GM23338 (cell line): ENCODE results near the gene NAA10. TPM values are rescaled to one million over a fixed set of nuclear protein-coding genes. Genes with fewer than 3 reads are reported as not detected.

Source experiments
- ATAC-seq: fragments of 200-7000 bp; cut with Tn5 transposase; 3 replicates; pipeline ENCODE4 v1.9.1; 2020
- DNase-seq: peaks from one replicate; pipeline ENCODE4 v3.0.0-alpha.2; 2015; ENCODE audit warnings: low spot score
- H2AFZ ChIP-seq: fragments of 200-600 bp; sonication (generic); 2 replicates; pipeline ENCODE4 v1.8.0; 2016; ENCODE audit warnings: antibody characterized with exemption, mild to moderate bottlenecking, moderate library complexity
- H3F3A ChIP-seq: fragments of 200-600 bp; sonication (generic); replicated peaks from 2 replicates; pipeline ENCODE4 v1.8.0; 2017; ENCODE audit warnings: antibody characterized with exemption, mixed run types, low read depth
- H3K27ac ChIP-seq: fragments of 200-600 bp; sonication (generic); 2 replicates; pipeline ENCODE4 v1.6.1; 2016; ENCODE audit warnings: low read depth
- H3K27me3 ChIP-seq: fragments of 200-600 bp; sonication (generic); 2 replicates; pipeline ENCODE4 v1.8.0; 2016; ENCODE audit warnings: mild to moderate bottlenecking, mixed run types, moderate library complexity; ENCODE audit not compliant: insufficient read depth
- H3K36me3 ChIP-seq: fragments of 200-600 bp; sonication (generic); 2 replicates; pipeline ENCODE4 v1.8.0; 2016; ENCODE audit warnings: mild to moderate bottlenecking; ENCODE audit not compliant: insufficient read depth
- H3K4me1 ChIP-seq: fragments of 200-600 bp; sonication (generic); 2 replicates; pipeline ENCODE4 v1.8.0; 2016; ENCODE audit warnings: mild to moderate bottlenecking, moderate library complexity; ENCODE audit not compliant: insufficient read depth
- H3K4me2 ChIP-seq: fragments of 200-600 bp; sonication (generic); 2 replicates; pipeline ENCODE4 v1.7.1; 2017; ENCODE audit warnings: mixed run types
- H3K4me3 ChIP-seq: fragments of 200-600 bp; sonication (generic); 2 replicates; pipeline ENCODE4 v1.6.1; 2016; ENCODE audit warnings: mixed run types
- H3K79me2 ChIP-seq: fragments of 200-600 bp; sonication (generic); replicated peaks from 2 replicates; pipeline ENCODE4 v1.8.0; 2017; ENCODE audit warnings: mild to moderate bottlenecking; ENCODE audit not compliant: insufficient read depth
- H3K9me2 ChIP-seq: fragments of 200-600 bp; sonication (generic); 2 replicates; pipeline ENCODE4 v1.8.0; 2017; ENCODE audit not compliant: insufficient read depth
- H4K20me1 ChIP-seq: fragments of 200-600 bp; sonication (generic); replicated peaks from 2 replicates; pipeline ENCODE4 v1.8.0; 2017; ENCODE audit warnings: mild to moderate bottlenecking; ENCODE audit not compliant: insufficient read depth
- H3K27ac Mint-ChIP-seq: 2 replicates; pipeline ENCODE4 v1.8.0; 2020; ENCODE audit warnings: inconsistent platforms, mild to moderate bottlenecking, moderate library complexity, mixed read lengths
- H3K27me3 Mint-ChIP-seq: 3 replicates; pipeline ENCODE4 v1.8.0; 2022; ENCODE audit warnings: low read depth, mild to moderate bottlenecking, moderate library complexity, mixed read lengths, inconsistent platforms; ENCODE audit not compliant: insufficient read depth, poor library complexity
- H3K36me3 Mint-ChIP-seq: 3 replicates; pipeline ENCODE4 v1.8.0; 2021; ENCODE audit warnings: low read depth, mild to moderate bottlenecking, inconsistent platforms, moderate library complexity, mixed read lengths
- H3K4me1 Mint-ChIP-seq: 3 replicates; pipeline ENCODE4 v1.8.0; 2020; ENCODE audit warnings: mild to moderate bottlenecking, inconsistent platforms, mixed read lengths
- H3K4me3 Mint-ChIP-seq: 3 replicates; pipeline ENCODE4 v1.8.0; 2021; ENCODE audit warnings: moderate library complexity, mild to moderate bottlenecking, inconsistent platforms, mixed read lengths
- H3K9me3 Mint-ChIP-seq: 3 replicates; pipeline ENCODE4 v1.8.0; 2020; ENCODE audit warnings: moderate library complexity, mild to moderate bottlenecking, inconsistent platforms, mixed read lengths
- NANOG ChIP-seq: IDR thresholded peaks from 2 replicates; pipeline ENCODE4 v1.6.1; 2016; ENCODE audit warnings: antibody characterized with exemption, borderline replicate concordance
- POLR2AphosphoS5 ChIP-seq: IDR thresholded peaks from 2 replicates; pipeline ENCODE4 v1.6.1; 2016; ENCODE audit warnings: antibody characterized with exemption, low read depth
- ZNF331 ChIP-seq: fragments of 250-450 bp; sonication (Bioruptor Pico); IDR thresholded peaks from 2 replicates; pipeline ENCODE4 v1.5.0; 2020; ENCODE audit warnings: low read depth, mild to moderate bottlenecking, moderate library complexity
- polyA plus RNA-seq: library from polyadenylated mRNA; unstranded; fragments of >200 nt; fragmentation: Nextera tagmentation; extraction: Ambion mirVana; gene quantifications from 2 replicates; pipeline ENCODE4 v1.2.1, GENCODE V29; 2016
- total RNA-seq: library from RNA; depleted of rRNA; stranded (reverse); fragments of >200 nt; shearing (Covaris generic); gene quantifications from 2 replicates; pipeline ENCODE4 v1.2.3, GENCODE V29; 2014
- TF ChIP-seq, protein P1 (sequence below): fragments of 250-450 bp; sonication (Bioruptor Pico); IDR thresholded peaks from 2 replicates; pipeline ENCODE4 v1.5.0; 2020; ENCODE audit warnings: mild to moderate bottlenecking, moderate library complexity
- TF ChIP-seq, protein P2 (sequence below), 2 experiments: fragments of 200-600 bp in 1 of 2; sonication (generic) in 1 of 2; conservative IDR thresholded peaks; 2 replicates each; pipeline versions ENCODE4 v1.5.1 to v1.6.1; 2016 to 2017; ENCODE audit warnings: antibody characterized with exemption in 2 of 2, low read depth in 2 of 2, mild to moderate bottlenecking in 2 of 2, moderate library complexity in 1 of 2

The NAA10 gene
- total and polyA plus RNA-seq, 2 experiments from 2014 or later = 136 to 145 TPM

DNA sequence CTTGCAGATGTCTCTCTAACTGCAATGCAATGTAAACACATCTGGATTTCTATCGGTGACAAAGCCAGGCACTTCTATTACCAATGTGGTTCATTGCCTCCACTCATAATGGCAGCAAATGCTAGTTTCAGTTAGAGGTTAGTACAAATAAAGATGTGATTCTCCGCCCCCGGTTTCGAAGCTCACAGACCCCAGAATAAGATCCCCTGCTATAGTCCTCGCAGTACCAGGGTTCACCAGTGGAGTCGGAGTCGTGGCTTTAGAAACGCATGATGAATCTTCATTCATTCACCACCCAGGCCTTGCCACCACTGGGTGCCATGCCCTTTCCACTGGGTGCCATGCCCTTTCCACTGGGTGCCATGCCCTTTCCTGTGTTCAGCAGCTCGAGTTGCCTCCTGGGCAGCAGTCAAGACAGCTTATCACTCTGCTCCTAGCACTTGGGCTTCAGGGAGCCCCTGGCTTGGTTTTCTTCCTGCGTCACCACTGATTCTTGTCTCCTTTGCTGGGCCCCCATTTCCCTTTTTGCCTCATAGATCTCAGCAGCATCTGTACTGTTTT is 3.5 kb upstream of the NAA10 start (continued):
- TF ChIP-seq, protein P1, sequence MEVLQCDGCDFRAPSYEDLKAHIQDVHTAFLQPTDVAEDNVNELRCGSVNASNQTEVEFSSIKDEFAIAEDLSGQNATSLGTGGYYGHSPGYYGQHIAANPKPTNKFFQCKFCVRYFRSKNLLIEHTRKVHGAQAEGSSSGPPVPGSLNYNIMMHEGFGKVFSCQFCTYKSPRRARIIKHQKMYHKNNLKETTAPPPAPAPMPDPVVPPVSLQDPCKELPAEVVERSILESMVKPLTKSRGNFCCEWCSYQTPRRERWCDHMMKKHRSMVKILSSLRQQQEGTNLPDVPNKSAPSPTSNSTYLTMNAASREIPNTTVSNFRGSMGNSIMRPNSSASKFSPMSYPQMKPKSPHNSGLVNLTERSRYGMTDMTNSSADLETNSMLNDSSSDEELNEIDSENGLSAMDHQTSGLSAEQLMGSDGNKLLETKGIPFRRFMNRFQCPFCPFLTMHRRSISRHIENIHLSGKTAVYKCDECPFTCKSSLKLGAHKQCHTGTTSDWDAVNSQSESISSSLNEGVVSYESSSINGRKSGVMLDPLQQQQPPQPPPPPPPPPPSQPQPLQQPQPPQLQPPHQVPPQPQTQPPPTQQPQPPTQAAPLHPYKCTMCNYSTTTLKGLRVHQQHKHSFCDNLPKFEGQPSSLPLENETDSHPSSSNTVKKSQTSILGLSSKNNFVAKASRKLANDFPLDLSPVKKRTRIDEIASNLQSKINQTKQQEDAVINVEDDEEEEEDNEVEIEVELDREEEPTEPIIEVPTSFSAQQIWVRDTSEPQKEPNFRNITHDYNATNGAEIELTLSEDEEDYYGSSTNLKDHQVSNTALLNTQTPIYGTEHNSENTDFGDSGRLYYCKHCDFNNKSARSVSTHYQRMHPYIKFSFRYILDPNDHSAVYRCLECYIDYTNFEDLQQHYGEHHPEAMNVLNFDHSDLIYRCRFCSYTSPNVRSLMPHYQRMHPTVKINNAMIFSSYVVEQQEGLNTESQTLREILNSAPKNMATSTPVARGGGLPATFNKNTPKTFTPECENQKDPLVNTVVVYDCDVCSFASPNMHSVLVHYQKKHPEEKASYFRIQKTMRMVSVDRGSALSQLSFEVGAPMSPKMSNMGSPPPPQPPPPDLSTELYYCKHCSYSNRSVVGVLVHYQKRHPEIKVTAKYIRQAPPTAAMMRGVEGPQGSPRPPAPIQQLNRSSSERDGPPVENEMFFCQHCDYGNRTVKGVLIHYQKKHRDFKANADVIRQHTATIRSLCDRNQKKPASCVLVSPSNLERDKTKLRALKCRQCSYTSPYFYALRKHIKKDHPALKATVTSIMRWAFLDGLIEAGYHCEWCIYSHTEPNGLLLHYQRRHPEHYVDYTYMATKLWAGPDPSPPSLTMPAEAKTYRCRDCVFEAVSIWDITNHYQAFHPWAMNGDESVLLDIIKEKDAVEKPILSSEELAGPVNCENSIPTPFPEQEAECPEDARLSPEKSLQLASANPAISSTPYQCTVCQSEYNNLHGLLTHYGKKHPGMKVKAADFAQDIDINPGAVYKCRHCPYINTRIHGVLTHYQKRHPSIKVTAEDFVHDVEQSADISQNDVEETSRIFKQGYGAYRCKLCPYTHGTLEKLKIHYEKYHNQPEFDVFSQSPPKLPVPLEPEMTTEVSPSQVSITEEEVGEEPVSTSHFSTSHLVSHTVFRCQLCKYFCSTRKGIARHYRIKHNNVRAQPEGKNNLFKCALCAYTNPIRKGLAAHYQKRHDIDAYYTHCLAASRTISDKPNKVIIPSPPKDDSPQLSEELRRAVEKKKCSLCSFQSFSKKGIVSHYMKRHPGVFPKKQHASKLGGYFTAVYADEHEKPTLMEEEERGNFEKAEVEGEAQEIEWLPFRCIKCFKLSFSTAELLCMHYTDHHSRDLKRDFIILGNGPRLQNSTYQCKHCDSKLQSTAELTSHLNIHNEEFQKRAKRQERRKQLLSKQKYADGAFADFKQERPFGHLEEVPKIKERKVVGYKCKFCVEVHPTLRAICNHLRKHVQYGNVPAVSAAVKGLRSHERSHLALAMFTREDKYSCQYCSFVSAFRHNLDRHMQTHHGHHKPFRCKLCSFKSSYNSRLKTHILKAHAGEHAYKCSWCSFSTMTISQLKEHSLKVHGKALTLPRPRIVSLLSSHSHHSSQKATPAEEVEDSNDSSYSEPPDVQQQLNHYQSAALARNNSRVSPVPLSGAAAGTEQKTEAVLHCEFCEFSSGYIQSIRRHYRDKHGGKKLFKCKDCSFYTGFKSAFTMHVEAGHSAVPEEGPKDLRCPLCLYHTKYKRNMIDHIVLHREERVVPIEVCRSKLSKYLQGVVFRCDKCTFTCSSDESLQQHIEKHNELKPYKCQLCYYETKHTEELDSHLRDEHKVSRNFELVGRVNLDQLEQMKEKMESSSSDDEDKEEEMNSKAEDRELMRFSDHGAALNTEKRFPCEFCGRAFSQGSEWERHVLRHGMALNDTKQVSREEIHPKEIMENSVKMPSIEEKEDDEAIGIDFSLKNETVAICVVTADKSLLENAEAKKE = no peak
- TF ChIP-seq NANOG = no peak

DNA sequence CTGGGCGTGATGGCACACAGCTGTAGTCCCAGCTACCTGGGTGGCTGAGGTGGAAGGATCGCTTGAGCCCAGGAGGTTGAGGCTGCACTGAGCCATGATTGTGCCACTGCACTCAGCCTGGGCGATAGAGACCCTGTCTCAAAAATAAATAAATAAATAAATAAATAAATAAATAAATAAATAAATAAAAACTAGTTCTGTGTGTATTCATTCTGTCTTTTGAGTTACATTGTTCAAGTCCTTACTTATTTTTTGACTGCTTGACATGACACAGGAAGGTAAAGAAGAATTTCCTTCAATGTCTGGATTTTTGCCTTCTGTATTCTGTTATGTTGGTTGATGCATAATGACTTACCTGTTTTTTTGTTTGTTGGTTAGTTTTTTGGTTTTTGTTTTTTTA is 2.2 kb upstream of the NAA10 start:
- ATAC-seq (no peak), DNase-seq (no peak)
- no peaks in the 10 kb centered on the region for H3K9me2 ChIP-seq
- no peak overlapping the region for H2AFZ ChIP-seq
- Mint-ChIP-seq H3K27ac (no peak overlapping the region), H3K36me3 (peaks cover 10% of the 10 kb centered on the region), H3K27me3 (peaks cover 5% of the 10 kb centered on the region), H3K4me1 (peaks cover 24% of the 10 kb centered on the region), H3K4me3 (no peak overlapping the region), H3K9me3 (no peaks in the 10 kb centered on the region)
- H3K27me3 ChIP-seq = no peaks in the 10 kb centered on the region
- H3K79me2 ChIP-seq = peaks cover 12% of the 10 kb centered on the region
- no peaks in the 10 kb centered on the region for H3K36me3 ChIP-seq
- H3K4me3 ChIP-seq = no peak overlapping the region
- H3K27ac ChIP-seq = no peak overlapping the region
- H3K4me1 ChIP-seq = peaks cover 4% of the 10 kb centered on the region; the same call in 1 of the 2 replicates
- no peaks in the 10 kb centered on the region; the same call in 1 of the 2 replicates for H4K20me1 ChIP-seq
- H3F3A ChIP-seq = no peaks in the 10 kb centered on the region
- no peak overlapping the region for H3K4me2 ChIP-seq
- TF ChIP-seq, protein P2, sequence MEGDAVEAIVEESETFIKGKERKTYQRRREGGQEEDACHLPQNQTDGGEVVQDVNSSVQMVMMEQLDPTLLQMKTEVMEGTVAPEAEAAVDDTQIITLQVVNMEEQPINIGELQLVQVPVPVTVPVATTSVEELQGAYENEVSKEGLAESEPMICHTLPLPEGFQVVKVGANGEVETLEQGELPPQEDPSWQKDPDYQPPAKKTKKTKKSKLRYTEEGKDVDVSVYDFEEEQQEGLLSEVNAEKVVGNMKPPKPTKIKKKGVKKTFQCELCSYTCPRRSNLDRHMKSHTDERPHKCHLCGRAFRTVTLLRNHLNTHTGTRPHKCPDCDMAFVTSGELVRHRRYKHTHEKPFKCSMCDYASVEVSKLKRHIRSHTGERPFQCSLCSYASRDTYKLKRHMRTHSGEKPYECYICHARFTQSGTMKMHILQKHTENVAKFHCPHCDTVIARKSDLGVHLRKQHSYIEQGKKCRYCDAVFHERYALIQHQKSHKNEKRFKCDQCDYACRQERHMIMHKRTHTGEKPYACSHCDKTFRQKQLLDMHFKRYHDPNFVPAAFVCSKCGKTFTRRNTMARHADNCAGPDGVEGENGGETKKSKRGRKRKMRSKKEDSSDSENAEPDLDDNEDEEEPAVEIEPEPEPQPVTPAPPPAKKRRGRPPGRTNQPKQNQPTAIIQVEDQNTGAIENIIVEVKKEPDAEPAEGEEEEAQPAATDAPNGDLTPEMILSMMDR (conservative IDR thresholded peaks at IDR 0.05; ENCODE audit: low read depth in 2 of 2) = no peak
- TF ChIP-seq POLR2AphosphoS5 (no peak), ZNF331 (CRISPR knock-in tag) (no peak)
